Right lobe of liver (tissue), 6 donors: ENCODE results near the gene DDX49. TPM values are rescaled to one million over a fixed set of nuclear protein-coding genes. Genes with fewer than 3 reads are reported as not detected.

ENCODE experiments used
- ATAC-seq, 4 donors: fragments of 200-7000 bp; cut with Tn5 transposase; one replicate each; pipeline ENCODE4 v1.9.1; 2020; ENCODE audit warnings: mild to moderate bottlenecking in 4 of 4, moderate library complexity in 4 of 4
- DNase-seq, 3 donors: peaks; one replicate each; pipeline ENCODE4 v3.0.0-alpha.2; 2020
- H3K27ac ChIP-seq, 3 donors: fragments of 200-600 bp; one replicate each; pipeline ENCODE4 v1.8.0; 2022
- H3K27me3 ChIP-seq, 2 donors: fragments of 200-600 bp; one replicate each; pipeline ENCODE4 v1.8.0; 2022
- H3K36me3 ChIP-seq, 4 donors: fragments of 200-600 bp; sonication (generic) in 1 of 4; one replicate each; pipeline versions ENCODE4 v1.5.1 to v1.8.0; 2017 to 2022; ENCODE audit warnings: control low read depth in 1 of 4
- H3K4me1 ChIP-seq, 4 donors: fragments of 200-600 bp; sonication (generic) in 1 of 4; one replicate each; pipeline versions ENCODE4 v1.5.1 to v1.8.0; 2017 to 2022; ENCODE audit warnings: control low read depth in 1 of 4
- H3K4me3 ChIP-seq, 3 donors: fragments of 200-600 bp; one replicate each; pipeline ENCODE4 v1.8.0; 2022
- H3K9me3 ChIP-seq, 4 donors: fragments of 200-600 bp; sonication (generic) in 1 of 4; one replicate each; pipeline versions ENCODE4 v1.5.1 to v1.8.0; 2017 to 2022; ENCODE audit warnings: control low read depth in 1 of 4
- POLR2A ChIP-seq: fragments of 450-650 bp; IDR thresholded peaks from one replicate; pipeline ENCODE4 v1.6.1; 2017; ENCODE audit warnings: antibody characterized with exemption, mild to moderate bottlenecking
- WGBS: methylation state at CpG from one replicate; pipeline ENCODE4 v1.1.6; 2018; ENCODE audit warnings: low coverage, low lambda C conversion rate; ENCODE audit not compliant: insufficient coverage; ENCODE audit errors: missing lambda C conversion rate; 5-methylcytosine and 5-hydroxymethylcytosine counted together
- intact Hi-C, 2 donors: fragments of 100-400 bp; cut with DNase I; formaldehyde crosslinking; loops; one replicate each; pipeline versions ENCODE4 v1.11.2 to v1.14.1; 2022
- long read RNA-seq: library from polyadenylated mRNA; unstranded; transcript quantifications from one replicate; pipeline ENCODE4 v2.0.0, GENCODE V29; 2019
- total RNA-seq, 6 experiments: library from RNA; depleted of rRNA in 2 of 6; stranded (reverse); fragments of >200 nt in 2 of 6; fragmentation: NEBNext Ultra II Directional in 3 of 6; extraction: Animal tissue kit (Norgen Biotek cat#: 25700) in 3 of 6; gene quantifications; one replicate each; pipeline versions ENCODE4 v1.1.0 to v1.2.4, GENCODE V29; 2016 to 2023
- TF ChIP-seq, protein P1 (sequence below), 4 donors: fragments of 200-600 bp in 3 of 4; fragments of 450-650 bp in 1 of 4; IDR thresholded peaks; one replicate each; pipeline versions ENCODE4 v1.5.1 to v1.8.0; 2016 to 2022; ENCODE audit warnings: antibody characterized with exemption in 4 of 4, mild to moderate bottlenecking in 2 of 4
- donor health status: DM: no; HTN: yes; CAD: no.
- donor health status: DM: no; HTN: no; CAD: no.
- donor health status: DM: no; HTN: no; CAD: no.
- donor health status: DM: no; HTN: yes; CAD: no.
- donor health status: DM: no; HTN: yes; CAD: no.

Gene DDX49, protein sequence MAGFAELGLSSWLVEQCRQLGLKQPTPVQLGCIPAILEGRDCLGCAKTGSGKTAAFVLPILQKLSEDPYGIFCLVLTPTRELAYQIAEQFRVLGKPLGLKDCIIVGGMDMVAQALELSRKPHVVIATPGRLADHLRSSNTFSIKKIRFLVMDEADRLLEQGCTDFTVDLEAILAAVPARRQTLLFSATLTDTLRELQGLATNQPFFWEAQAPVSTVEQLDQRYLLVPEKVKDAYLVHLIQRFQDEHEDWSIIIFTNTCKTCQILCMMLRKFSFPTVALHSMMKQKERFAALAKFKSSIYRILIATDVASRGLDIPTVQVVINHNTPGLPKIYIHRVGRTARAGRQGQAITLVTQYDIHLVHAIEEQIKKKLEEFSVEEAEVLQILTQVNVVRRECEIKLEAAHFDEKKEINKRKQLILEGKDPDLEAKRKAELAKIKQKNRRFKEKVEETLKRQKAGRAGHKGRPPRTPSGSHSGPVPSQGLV
- total RNA-seq = 10 to 100 TPM; 15.8 to 37.9 (median 18.5) TPM
- long read RNA-seq, partial matches to known transcripts = 0 of 3 reads
- long read RNA-seq, other reads (novel, unspliced or antisense) = 0 of 3 reads

DNA sequence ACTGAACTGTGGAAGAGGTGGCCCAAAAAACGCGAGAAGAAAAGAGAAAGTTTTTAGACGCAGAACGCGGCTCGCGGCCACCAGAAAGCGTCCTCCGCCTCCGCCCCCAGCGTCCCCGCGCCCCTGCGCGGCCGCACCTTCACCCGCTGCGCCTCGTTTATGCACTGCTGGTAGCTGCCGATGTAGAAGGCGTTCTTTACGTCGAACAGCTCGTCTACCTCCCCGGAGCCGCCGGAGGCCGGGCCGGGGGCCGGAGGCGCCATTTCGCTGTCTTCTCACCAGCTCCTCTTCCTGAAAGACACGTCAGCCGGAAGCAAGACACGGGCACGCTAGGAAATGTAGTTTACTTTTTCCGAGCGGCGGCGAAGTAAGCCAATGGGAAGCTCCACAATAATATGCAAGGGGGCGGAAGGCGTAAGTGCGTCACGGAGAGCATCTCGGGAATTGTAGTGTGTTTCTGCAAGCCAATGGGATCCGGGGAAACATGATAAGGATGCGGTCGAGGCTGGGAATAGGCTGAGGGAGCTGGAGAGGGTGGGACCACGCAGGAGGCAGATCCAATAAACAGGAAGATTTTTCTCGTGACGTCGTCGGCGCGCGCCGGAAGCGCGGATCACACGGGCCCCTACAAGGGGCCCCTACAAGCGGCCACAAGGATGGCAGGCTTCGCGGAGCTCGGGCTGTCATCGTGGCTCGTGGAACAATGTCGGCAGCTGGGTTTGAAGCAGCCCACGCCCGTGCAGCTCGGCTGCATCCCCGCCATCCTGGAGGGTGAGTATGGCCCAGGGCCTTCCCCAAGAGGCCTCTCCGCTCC, at the start of gene DDX49, which contains the start of gene COPE:
DDX49 (plus strand) TSS at position 630 of the 814 bp plus-strand sequence; CDS start at position 657, 27 bp downstream.
COPE (minus strand) TSS at position 302 of the 814 bp plus-strand sequence; CDS start at position 263, 39 bp downstream.
- WGBS = 0% methylated on average over 34 of the region's 72 CpGs
- Histone ChIP-seq H3K4me1 (peaks cover 0 to 25% (median 4%) of the 10 kb centered on the region in 4 donors), H3K27ac (peak within 1 kb of the TSS; percentile 61 to 78 (median 78)), H3K36me3 (peaks cover 0 to 33% (median 8%) of the 10 kb centered on the region in 4 donors), H3K4me3 (peak within 1 kb of the TSS; percentile 97 to 98 (median 98)), H3K9me3 (no peaks in the 10 kb centered on the region), H3K27me3 (no peaks in the 10 kb centered on the region)
- ATAC-seq (peak; percentile 98 to 99 (median 98)), DNase-seq (peak; percentile 94 to 98 (median 97))
- TF ChIP-seq POLR2A = peak; percentile 84
- TF ChIP-seq, protein P1, sequence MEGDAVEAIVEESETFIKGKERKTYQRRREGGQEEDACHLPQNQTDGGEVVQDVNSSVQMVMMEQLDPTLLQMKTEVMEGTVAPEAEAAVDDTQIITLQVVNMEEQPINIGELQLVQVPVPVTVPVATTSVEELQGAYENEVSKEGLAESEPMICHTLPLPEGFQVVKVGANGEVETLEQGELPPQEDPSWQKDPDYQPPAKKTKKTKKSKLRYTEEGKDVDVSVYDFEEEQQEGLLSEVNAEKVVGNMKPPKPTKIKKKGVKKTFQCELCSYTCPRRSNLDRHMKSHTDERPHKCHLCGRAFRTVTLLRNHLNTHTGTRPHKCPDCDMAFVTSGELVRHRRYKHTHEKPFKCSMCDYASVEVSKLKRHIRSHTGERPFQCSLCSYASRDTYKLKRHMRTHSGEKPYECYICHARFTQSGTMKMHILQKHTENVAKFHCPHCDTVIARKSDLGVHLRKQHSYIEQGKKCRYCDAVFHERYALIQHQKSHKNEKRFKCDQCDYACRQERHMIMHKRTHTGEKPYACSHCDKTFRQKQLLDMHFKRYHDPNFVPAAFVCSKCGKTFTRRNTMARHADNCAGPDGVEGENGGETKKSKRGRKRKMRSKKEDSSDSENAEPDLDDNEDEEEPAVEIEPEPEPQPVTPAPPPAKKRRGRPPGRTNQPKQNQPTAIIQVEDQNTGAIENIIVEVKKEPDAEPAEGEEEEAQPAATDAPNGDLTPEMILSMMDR (IDR thresholded peaks at IDR 0.05) = no peak
- intact Hi-C loops = no loop called here

DNA sequence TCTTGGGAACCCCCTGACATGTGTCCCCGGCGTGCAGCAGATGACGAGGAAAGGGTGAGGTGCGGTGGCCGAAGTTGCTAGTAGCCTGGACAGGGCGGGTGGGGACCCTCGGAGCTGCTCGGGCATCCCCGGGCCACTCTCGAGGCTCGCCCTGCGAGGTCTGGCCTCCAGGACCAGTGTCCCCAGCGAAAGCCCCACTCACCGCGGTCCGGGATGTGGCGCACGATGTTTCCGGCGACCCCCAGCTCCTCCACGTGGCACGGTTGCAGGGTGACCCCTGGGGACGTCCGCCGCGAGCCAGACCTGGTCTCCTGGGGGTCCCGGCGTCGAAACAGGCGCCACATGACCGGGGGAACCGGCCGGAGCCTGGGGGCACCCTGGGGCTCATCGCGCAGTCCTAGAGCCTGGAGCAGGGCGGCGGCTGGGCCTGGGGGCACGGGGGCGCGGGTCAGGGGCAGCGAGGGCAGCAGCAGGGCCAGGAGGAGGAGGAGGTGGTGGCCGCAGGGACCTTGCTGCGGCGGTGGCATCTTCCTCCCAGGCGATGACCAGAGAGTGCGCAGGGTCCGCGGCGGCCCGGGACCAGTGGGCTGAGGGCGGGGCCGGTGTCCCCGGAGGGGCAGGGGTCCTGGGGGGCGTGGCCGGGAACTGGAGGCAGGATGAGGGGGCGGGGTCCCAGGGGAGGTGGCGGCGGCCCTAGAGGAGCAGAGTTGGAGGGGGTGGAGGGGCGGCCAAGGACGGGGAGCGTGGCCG, 49.6 kb upstream of the DDX49 start:
- ATAC-seq (no peak), DNase-seq (peak in 1 of 3 donors; percentile 49)
- intact Hi-C loops = no loop called here

DNA sequence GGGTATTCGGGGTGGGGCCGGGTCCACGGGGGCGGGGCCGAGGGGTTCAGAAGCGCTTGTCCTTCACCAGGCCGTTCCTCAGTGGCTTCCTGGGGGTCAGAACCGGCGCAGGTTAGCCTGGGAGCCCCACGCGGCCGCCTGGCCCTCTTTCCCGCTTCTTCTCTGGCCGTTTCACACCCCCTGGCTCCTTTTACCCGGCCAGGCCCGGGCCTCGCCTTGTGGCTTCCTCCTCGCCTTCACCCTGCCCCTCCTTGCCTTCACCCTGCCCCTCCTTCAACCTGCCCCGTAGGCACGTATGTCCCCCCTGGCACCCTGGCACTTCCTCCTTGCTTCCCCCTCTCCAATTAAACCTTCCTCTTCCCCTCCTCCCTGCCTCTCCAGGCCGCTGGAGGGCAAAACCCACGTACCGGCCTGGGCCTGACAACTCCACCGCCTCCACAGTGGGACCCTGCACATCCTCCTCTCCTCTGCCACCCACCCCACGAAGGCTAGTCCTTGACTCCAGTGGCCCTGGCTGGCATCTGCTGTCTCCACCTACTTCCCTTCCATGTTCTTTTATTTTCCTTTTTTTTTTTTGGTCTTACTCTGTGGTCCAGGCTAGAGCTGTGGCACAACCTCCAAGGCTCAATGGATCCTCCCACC, 48.9 kb upstream of the DDX49 start:
- WGBS = 45% methylated on average over 13 of the region's 25 CpGs
- no peak overlapping the region for H3K4me3 ChIP-seq
- ATAC-seq (no peak), DNase-seq (peak in 1 of 3 donors; percentile 37)
- H3K27me3 ChIP-seq = no peaks in the 10 kb centered on the region
- no peaks in the 10 kb centered on the region for H3K4me1 ChIP-seq
- no peak overlapping the region for H3K27ac ChIP-seq
- intact Hi-C loops = no loop called here
- H3K36me3 ChIP-seq = peaks cover 0 to 21% (median 7%) of the 10 kb centered on the region in 4 donors
- TF ChIP-seq, protein P1 (IDR thresholded peaks at IDR 0.05) = no peak
- no peak for TF ChIP-seq POLR2A
- no peaks in the 10 kb centered on the region for H3K9me3 ChIP-seq

More for the DNA sequence above, 49.6 kb upstream of the DDX49 start:
- WGBS = 23% methylated on average over 4 of the region's 62 CpGs
- TF ChIP-seq POLR2A = no peak
- TF ChIP-seq, protein P1 (IDR thresholded peaks at IDR 0.05) = no peak
- Histone ChIP-seq H3K4me1 (no peaks in the 10 kb centered on the region), H3K4me3 (no peak overlapping the region), H3K9me3 (no peaks in the 10 kb centered on the region), H3K27me3 (no peaks in the 10 kb centered on the region), H3K27ac (no peak overlapping the region), H3K36me3 (peaks cover 0 to 28% (median 11%) of the 10 kb centered on the region in 4 donors)
